Muscle layer of colon (tissue), 2 donors: ENCODE results near the gene TRPM5.
"Not testable (repeated sequence)": the region's sequence is repeated elsewhere in the genome, so short reads cannot be mapped to it uniquely, and the experiment has no call there.

Experiments used
- H3K27ac ChIP-seq: one replicate; pipeline ENCODE4 v1.7.0; 2013; ENCODE audit warnings: low read depth, mild to moderate bottlenecking, low read length, moderate library complexity
- H3K27me3 ChIP-seq, 2 donors: one replicate each; pipeline ENCODE4 v1.7.0; 2013; ENCODE audit warnings: low read length in 2 of 2, mild to moderate bottlenecking in 2 of 2; ENCODE audit not compliant: insufficient read depth in 2 of 2, control insufficient read depth in 1 of 2
- H3K36me3 ChIP-seq: one replicate; pipeline ENCODE4 v1.7.0; 2013; ENCODE audit warnings: mild to moderate bottlenecking, low read length; ENCODE audit not compliant: insufficient read depth
- H3K4me1 ChIP-seq: one replicate; pipeline ENCODE4 v1.7.0; 2013; ENCODE audit warnings: mild to moderate bottlenecking, low read length; ENCODE audit not compliant: insufficient read depth
- H3K4me3 ChIP-seq, 2 donors: one replicate each; pipeline ENCODE4 v1.7.0; 2013; ENCODE audit warnings: low read length in 2 of 2, low read depth in 1 of 2, mild to moderate bottlenecking in 1 of 2, moderate library complexity in 1 of 2
- H3K9ac ChIP-seq: one replicate; pipeline ENCODE4 v1.7.0; 2013; ENCODE audit warnings: low read length
- H3K9me3 ChIP-seq: one replicate; pipeline ENCODE4 v1.7.0; 2013; ENCODE audit warnings: mild to moderate bottlenecking, low read length
- donor health status: abdominal sarcoma.
- donor health status: Adenocarcinoma of cecum.

The TRPM5 gene, protein sequence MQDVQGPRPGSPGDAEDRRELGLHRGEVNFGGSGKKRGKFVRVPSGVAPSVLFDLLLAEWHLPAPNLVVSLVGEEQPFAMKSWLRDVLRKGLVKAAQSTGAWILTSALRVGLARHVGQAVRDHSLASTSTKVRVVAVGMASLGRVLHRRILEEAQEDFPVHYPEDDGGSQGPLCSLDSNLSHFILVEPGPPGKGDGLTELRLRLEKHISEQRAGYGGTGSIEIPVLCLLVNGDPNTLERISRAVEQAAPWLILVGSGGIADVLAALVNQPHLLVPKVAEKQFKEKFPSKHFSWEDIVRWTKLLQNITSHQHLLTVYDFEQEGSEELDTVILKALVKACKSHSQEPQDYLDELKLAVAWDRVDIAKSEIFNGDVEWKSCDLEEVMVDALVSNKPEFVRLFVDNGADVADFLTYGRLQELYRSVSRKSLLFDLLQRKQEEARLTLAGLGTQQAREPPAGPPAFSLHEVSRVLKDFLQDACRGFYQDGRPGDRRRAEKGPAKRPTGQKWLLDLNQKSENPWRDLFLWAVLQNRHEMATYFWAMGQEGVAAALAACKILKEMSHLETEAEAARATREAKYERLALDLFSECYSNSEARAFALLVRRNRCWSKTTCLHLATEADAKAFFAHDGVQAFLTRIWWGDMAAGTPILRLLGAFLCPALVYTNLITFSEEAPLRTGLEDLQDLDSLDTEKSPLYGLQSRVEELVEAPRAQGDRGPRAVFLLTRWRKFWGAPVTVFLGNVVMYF (N-terminal part only)

DNA sequence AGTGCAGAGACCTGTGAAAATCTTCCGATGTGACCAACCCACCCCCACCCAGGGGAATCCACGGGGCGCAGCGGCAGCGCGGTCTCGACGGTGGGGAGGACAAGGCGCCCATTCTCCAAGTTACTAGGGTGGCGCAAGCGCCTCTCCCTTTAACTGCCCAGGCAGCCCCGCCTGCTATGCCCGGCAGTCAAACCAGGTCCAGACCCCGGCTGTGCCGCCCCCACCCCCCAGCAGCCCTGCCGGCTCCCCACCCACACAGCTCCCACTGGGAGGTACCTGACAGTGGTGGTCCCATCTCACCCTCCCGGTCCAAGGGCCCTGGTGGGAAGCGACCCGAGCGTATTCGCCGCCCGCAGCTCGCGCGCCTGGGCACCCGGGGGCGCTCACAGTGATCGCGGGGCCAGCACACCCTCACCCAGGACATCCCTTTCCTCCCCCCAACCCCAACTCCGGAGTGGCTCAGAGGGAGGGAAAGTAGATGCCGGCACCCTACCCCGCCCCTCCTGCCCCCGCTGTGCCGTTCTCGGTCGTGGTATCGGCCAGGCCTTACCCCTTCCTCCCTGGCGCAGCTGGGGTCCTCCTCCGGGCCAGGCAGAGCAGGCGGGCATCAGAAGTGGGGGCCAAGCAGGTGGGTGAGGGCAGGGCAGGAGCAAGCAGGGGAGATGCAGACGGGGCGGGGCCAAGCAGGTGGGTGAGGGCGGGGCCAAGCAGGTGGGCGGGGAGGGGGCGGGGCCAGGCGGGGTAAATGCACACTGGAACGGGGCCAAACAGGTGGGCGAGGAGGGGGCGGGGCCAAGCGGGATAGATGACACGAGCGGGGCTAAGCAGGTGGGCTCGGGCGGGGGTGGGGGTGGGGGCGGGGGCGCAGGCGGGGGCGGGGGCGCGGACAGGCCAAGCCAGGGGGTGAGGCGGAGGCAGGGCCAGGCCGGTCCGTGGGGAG, at the start of gene TRPM5:
TSS of gene TRPM5 (minus strand) at position 634 of the 940 bp plus-strand sequence. CDS start 21,478 bp downstream, outside the sequence.
- Histone ChIP-seq H3K9me3 (no peaks in the 10 kb centered on the region), H3K9ac (no peak within 1 kb of the TSS), H3K27ac (no peak within 1 kb of the TSS), H3K4me1 (no peaks in the 10 kb centered on the region), H3K4me3 (no peak within 1 kb of the TSS), H3K36me3 (no peaks in the 10 kb centered on the region), H3K27me3 (peaks cover 0 to 34% of the 10 kb centered on the region in 2 donors)

DNA sequence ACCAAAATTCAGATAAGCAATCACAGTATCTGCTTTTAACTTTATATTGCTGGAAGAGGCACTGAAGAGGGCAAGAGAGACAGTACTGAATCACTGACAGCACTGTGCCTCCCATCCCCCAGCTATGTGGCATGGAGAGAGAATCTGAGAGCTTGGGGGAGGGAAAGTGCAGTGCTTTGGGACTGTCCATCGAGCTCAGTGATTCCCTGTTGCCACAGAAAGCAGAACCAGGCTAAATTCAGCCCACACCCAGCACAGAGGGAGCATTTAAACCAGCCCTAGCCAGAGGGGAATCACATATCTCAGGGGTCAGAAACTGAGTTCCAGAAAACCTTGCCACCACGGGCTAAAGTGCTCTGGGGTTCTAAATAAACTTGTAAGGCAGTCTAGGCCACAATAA, 44.8 kb upstream of the TRPM5 start:
- peaks cover 5% of the 10 kb centered on the region for H3K9me3 ChIP-seq
- peaks cover 0 to 2% of the 10 kb centered on the region in 2 donors for H3K27me3 ChIP-seq
- H3K4me3 ChIP-seq = no peak overlapping the region

DNA sequence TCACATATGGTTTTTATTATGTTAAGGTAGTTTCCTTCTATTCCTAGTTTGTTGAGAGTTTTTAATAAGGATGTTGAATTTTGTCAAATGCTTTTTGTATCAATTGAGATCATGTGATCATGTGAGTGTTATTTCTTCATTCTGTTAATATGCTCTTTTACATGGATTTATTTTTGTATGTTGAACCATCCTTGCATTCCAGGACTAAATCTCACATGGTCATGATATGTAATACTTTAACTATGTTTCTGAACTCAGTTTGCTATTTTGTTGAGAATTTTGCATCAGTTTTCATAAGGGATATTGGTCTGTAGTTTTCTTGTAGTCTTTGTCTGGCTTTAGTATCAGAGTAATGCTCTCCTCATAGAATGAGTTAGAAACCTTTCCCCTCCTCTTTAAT, 43.7 kb upstream of the TRPM5 start:
- H3K27ac ChIP-seq = no peak overlapping the region
- H3K9me3 ChIP-seq = peaks cover 5% of the 10 kb centered on the region
- no peak overlapping the region for H3K9ac ChIP-seq
- H3K4me1 ChIP-seq = no peaks in the 10 kb centered on the region
- no peak overlapping the region for H3K4me3 ChIP-seq
- no peaks in the 10 kb centered on the region for H3K36me3 ChIP-seq
- H3K27me3 ChIP-seq = peaks cover 0 to 6% of the 10 kb centered on the region in 2 donors

More for the DNA sequence above, 44.8 kb upstream of the TRPM5 start:
- Histone ChIP-seq H3K4me1 (no peaks in the 10 kb centered on the region), H3K36me3 (no peaks in the 10 kb centered on the region), H3K27ac (no peak overlapping the region), H3K9ac (no peak overlapping the region)

DNA sequence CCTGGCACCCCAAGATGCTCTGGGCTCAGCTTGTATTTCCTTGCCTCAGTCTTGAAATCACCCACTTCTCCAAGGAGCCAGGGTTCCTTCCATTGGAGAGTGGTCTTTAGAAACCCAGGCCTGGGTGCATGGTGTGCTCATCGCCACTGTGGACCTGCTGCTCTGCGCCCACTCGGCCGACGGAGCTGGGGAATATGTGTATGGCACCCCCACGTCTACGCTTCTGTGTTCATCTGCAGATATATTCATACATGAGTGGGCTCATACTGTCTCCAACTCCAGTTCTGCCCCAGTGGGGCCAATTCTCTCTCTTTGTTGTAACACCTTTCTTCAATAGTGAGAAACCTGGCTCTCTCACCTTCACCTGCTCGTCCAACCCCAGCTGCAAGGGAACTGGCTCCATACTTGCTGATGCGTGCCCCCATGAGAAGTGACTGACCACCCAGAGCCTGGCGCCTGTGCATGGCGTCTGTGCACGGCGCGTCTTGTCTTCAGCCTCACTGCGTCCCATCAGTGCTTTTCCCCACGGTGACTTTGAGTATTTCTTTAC, 40.3 kb upstream of the TRPM5 start:
- Histone ChIP-seq H3K36me3 (no peaks in the 10 kb centered on the region), H3K27ac (no peak overlapping the region), H3K9me3 (peaks cover 5% of the 10 kb centered on the region), H3K4me1 (no peaks in the 10 kb centered on the region), H3K27me3 (peaks cover 0 to 6% of the 10 kb centered on the region in 2 donors), H3K9ac (no peak overlapping the region), H3K4me3 (no peak overlapping the region)

DNA sequence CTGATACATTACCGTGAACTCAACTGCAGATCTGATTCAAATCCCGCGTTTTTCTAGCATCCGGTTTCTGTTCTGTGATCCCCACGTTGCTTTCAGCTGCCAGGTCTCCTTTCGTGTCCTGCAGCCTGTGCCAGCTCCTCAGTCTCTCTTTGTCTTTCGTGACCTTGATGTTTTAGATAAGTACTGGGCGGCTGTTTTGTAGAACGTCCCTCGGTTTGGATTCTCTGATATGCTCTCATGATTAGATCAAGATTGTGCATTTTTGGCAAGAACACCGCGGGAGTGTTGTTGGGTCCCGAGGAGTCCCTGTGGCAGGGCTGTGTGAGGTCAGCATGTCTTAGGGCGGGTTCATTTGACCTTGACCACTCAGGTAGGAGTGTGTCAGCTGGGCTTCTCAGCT, 39.1 kb upstream of the TRPM5 start:
- Histone ChIP-seq H3K27ac (no peak overlapping the region), H3K27me3 (peaks cover 0 to 6% of the 10 kb centered on the region in 2 donors)

DNA sequence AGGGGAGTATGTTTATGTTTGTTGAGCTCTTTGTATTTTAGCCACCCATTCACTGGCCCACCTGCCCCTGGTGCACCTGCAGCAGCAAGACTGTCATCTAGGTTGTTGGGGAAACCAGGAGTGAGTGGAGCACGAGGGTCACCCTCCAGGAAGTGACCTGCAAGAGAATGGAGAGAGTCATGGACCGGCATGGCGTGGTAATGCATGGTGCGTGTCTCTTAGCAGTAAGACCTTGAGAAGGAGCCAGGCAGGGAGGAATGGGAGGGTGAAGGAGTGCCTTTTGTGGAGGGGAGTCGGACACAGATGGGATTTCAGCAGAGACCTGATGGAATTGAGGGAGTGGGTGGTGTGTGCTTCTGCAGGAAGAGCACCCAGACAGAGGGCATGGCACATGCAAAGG, 38.4 kb upstream of the TRPM5 start:
- H3K27me3 ChIP-seq = peaks cover 0 to 6% of the 10 kb centered on the region in 2 donors
- H3K36me3 ChIP-seq = no peaks in the 10 kb centered on the region
- no peak overlapping the region for H3K27ac ChIP-seq
- H3K9ac ChIP-seq = no peak overlapping the region
- H3K4me3 ChIP-seq = no peak overlapping the region
- peaks cover under 1% of the 10 kb centered on the region for H3K9me3 ChIP-seq
- no peaks in the 10 kb centered on the region for H3K4me1 ChIP-seq

More for the DNA sequence above, 39.1 kb upstream of the TRPM5 start:
- H3K4me3 ChIP-seq = no peak overlapping the region
- H3K36me3 ChIP-seq = no peaks in the 10 kb centered on the region
- no peak overlapping the region for H3K9ac ChIP-seq
- peaks cover 5% of the 10 kb centered on the region for H3K9me3 ChIP-seq
- no peaks in the 10 kb centered on the region for H3K4me1 ChIP-seq

DNA sequence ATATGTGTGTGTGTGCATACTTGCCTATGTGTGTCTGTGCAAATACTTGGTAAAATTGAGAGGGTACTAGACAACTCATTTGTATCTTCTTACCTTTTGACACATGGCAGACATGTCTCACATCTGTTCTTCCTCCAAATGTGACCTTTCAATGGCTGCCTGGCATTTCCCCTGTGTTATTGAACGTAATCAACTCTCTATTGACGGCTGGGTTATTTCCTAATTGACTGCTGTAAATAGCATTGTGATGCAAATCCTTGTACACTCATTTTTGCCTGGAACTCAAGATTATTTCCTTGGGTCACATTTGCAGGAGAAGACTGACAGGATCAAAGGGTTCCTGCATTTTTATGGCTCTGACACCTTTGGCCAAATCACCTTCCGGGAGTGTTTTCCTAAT, 37.9 kb upstream of the TRPM5 start:
- peaks cover 0 to 6% of the 10 kb centered on the region in 2 donors for H3K27me3 ChIP-seq
- no peaks in the 10 kb centered on the region for H3K36me3 ChIP-seq
- no peaks in the 10 kb centered on the region for H3K9me3 ChIP-seq
- no peak overlapping the region for H3K9ac ChIP-seq
- no peak overlapping the region for H3K27ac ChIP-seq
- no peak overlapping the region for H3K4me3 ChIP-seq
- H3K4me1 ChIP-seq = no peaks in the 10 kb centered on the region

DNA sequence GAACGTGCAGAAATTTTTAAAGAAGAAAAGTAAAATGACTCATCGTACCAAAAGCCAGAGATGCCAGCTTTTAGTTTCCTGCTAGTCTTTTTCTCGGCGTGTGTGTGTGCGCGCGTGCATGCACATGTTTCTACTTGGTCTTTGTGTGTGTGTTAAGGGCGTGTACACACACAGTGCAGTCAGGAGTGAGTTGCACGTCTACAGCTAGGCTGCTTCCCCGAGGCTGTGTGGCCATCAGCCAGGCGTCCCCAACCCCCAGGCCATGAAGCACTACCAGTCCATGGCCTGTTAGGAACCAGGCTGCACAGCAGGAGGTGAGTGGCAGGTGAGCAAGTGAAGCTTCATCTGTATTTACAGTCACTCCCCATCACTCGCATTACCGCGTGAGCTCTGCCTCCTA, 36.9 kb upstream of the TRPM5 start:
- H3K9me3 ChIP-seq = no peaks in the 10 kb centered on the region
- H3K27me3 ChIP-seq = peaks cover 0 to 6% of the 10 kb centered on the region in 2 donors
- H3K4me1 ChIP-seq = no peaks in the 10 kb centered on the region
- no peak overlapping the region for H3K4me3 ChIP-seq
- H3K27ac ChIP-seq = no peak overlapping the region
- H3K9ac ChIP-seq = no peak overlapping the region
- no peaks in the 10 kb centered on the region for H3K36me3 ChIP-seq

DNA sequence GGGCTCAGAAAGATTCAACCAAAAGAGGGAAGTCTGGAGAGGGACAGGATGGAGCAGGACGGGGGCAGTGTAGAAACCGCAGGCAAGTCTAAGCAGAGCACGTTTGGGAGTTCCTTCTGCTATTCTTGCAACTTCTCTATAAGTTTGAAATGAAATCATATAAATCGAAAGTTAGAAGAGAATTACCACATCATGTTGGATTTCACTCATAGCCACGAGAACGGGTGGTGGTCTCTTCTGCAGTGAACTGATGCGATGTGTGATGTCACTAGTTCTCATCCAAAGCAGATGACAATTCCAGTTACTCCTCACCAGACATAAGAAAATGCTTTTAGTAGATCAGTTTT, 36.5 kb upstream of the TRPM5 start:
- peaks cover 0 to 6% of the 10 kb centered on the region in 2 donors for H3K27me3 ChIP-seq
- H3K9me3 ChIP-seq = no peaks in the 10 kb centered on the region
- no peaks in the 10 kb centered on the region for H3K4me1 ChIP-seq
- no peak overlapping the region for H3K9ac ChIP-seq
- H3K27ac ChIP-seq = no peak overlapping the region
- H3K4me3 ChIP-seq = no peak overlapping the region
- H3K36me3 ChIP-seq = no peaks in the 10 kb centered on the region

DNA sequence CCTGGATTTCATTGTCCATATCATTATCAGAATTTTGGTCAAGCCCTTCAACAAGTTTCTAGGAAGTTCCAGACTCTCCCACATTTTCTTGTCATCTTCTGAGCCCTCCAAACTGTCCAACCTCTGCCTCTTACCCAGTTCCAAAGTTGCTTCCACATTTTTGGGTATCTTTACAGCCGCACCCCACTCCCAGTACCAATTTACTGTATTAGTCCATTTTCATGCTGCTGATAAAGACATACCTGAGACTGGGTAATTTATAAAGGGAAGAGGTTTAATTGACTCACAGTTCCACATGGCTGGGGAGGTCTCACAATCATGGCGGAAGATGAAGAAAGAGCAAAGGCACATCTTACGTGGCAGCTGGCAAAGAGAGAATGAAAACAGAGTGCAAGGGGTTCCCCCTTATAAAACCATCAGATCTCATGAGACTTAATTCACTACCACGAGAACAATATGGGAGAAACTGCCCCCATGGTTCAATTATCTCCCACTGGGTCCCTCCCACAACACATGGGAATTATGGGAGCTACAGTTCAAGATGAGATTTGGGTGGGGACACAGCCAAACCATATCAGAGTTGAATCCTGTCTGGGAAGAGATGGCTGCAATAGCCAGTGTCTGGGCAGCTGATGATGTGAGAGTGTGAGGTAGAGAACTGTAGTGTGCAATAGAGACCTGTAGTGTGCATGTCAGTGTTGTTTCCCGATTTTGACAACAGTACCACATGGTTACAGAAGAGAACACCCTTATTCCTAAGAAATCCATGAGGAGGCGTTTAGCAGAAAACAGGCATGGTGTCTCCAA, 36.0 kb upstream of the TRPM5 start:
- not testable (repeated sequence) for H3K4me1 ChIP-seq, H3K9me3 ChIP-seq, H3K9ac ChIP-seq

More for the DNA sequence above, 36.0 kb upstream of the TRPM5 start:
- not testable (repeated sequence) for H3K36me3 ChIP-seq, H3K27me3 ChIP-seq, H3K4me3 ChIP-seq, H3K27ac ChIP-seq
